Measurements from ENCODE around the gene MORC3. TPM values are rescaled to one million over a fixed set of nuclear protein-coding genes. Genes with fewer than 3 reads are reported as not detected.

Gene MORC3
- total and polyA plus RNA-seq, 2 donors (not counting 1 experiment from before 2014, with no cell fraction given) = 44.9 to 104 TPM

GRCh38 chr21:36384885-36385232 is 64.9 kb downstream of the MORC3 start:
- Histone ChIP-seq H3K9ac (ENCODE audit: low read length) (peak overlapping the region; percentile 69), H3K27me3 (replicated peaks in 1 of 4; ENCODE audit: control extremely low read depth in 1 of 4, control insufficient read depth in 3 of 4, insufficient read depth in 4 of 4, low read length in 3 of 4) (no peaks in the 10 kb centered on the region), H3K9me3 (ENCODE audit: control extremely low read depth in 1 of 3, control insufficient read depth in 2 of 3, insufficient read depth in 1 of 3, low read length in 2 of 3) (peaks cover 0 to 4% (median 0%) of the 10 kb centered on the region in 3 donors), H4K20me1 (ENCODE audit: control insufficient read depth, insufficient read depth, low read length, poor library complexity, severe bottlenecking) (no peaks in the 10 kb centered on the region), H3K36me3 (replicated peaks in 1 of 2; ENCODE audit: control extremely low read depth in 1 of 2, control insufficient read depth in 1 of 2, extremely low read depth in 1 of 2, insufficient read depth in 2 of 2, low read length in 1 of 2) (no peaks in the 10 kb centered on the region), H3K4me2 (replicated peaks; ENCODE audit: low read depth, low read length, poor library complexity, severe bottlenecking) (peak overlapping the region; percentile 91), H3K79me2 (ENCODE audit: control insufficient read depth, insufficient read depth, low read length) (no peaks in the 10 kb centered on the region), H3K4me1 (ENCODE audit: control insufficient read depth in 2 of 2, insufficient read depth in 2 of 2, low read length in 2 of 2) (peaks cover 4 to 9% of the 10 kb centered on the region in 2 donors), H3K27ac (ENCODE audit: low read length in 2 of 2) (no peak overlapping the region), H2AFZ (ENCODE audit: insufficient read depth, low read depth, low read length, poor library complexity, severe bottlenecking) (peak overlapping the region; percentile 90), H3K4me3 (ENCODE audit: control extremely low read depth in 1 of 5, extremely low read depth in 1 of 5, insufficient read depth in 1 of 5, low read depth in 2 of 5, low read length in 4 of 5) (peak overlapping the region in 3 of 5 experiments; percentile 55 to 67 (median 63))
- peaks cover 6% of the 10 kb centered on the region for H3K4me1 Mint-ChIP-seq
- ChIA-PET POLR2A (no interaction called here), CTCF (interaction anchor here (1.0 kb wide), 1 partner anchor 48 kb away, joined by 3 read pairs; no protein-coding TSS in a partner anchor)
- H3K27ac Mint-ChIP-seq = no peak overlapping the region
- H3K4me3 Mint-ChIP-seq = peak overlapping the region; percentile 49
- WGBS (ENCODE audit: insufficient coverage) = 20% methylated on average over 4 of the region's 8 CpGs
- no peaks in the 10 kb centered on the region for H3K27me3 Mint-ChIP-seq
- no peak for TF ChIP-seq CTCF (IDR thresholded peaks at IDR 0.05)
- no peak for TF ChIP-seq EZH2 (IDR thresholded peaks at IDR 0.05; ENCODE audit: borderline replicate concordance, insufficient read depth, low read depth, low read length, poor library complexity, severe bottlenecking)
- ATAC-seq (ENCODE audit: low read depth) (no peak), DNase-seq (no peak)
- H3K9me3 Mint-ChIP-seq (ENCODE audit: insufficient read depth) = no peaks in the 10 kb centered on the region
- intact Hi-C loops (cut with micrococcal nuclease) = loop anchor here (1.0 to 5.0 kb wide), 3 partner anchors 87 to 243 kb away; partner anchors contain the start of gene DOP1B

- Histone ChIP-seq H3K4me3 (ENCODE audit: control extremely low read depth in 1 of 5, extremely low read depth in 1 of 5, insufficient read depth in 1 of 5, low read depth in 2 of 5, low read length in 4 of 5) (peak within 1 kb of the TSS; percentile 53 to 67 (median 57)), H3K9ac (ENCODE audit: low read length) (peak within 1 kb of the TSS; percentile 69), H3K79me2 (ENCODE audit: control insufficient read depth, insufficient read depth, low read length) (no peaks in the 10 kb centered on the region), H3K9me3 (ENCODE audit: control extremely low read depth in 1 of 3, control insufficient read depth in 2 of 3, insufficient read depth in 1 of 3, low read length in 2 of 3) (peaks cover 0 to 4% (median 0%) of the 10 kb centered on the region in 3 donors), H3K36me3 (replicated peaks in 1 of 2; ENCODE audit: control extremely low read depth in 1 of 2, control insufficient read depth in 1 of 2, extremely low read depth in 1 of 2, insufficient read depth in 2 of 2, low read length in 1 of 2) (no peaks in the 10 kb centered on the region), H3K27ac (ENCODE audit: low read length in 2 of 2) (peak within 1 kb of the TSS in 1 of 2 donors; percentile 26), H4K20me1 (ENCODE audit: control insufficient read depth, insufficient read depth, low read length, poor library complexity, severe bottlenecking) (no peaks in the 10 kb centered on the region), H3K4me1 (ENCODE audit: control insufficient read depth in 2 of 2, insufficient read depth in 2 of 2, low read length in 2 of 2) (peaks cover 4 to 9% of the 10 kb centered on the region in 2 donors), H3K27me3 (replicated peaks in 1 of 4; ENCODE audit: control extremely low read depth in 1 of 4, control insufficient read depth in 3 of 4, insufficient read depth in 4 of 4, low read length in 3 of 4) (no peaks in the 10 kb centered on the region), H2AFZ (ENCODE audit: insufficient read depth, low read depth, low read length, poor library complexity, severe bottlenecking) (peak within 1 kb of the TSS; percentile 90), H3K4me2 (replicated peaks; ENCODE audit: low read depth, low read length, poor library complexity, severe bottlenecking) (peak within 1 kb of the TSS; percentile 91)
- CTCF ChIA-PET = interaction anchor here (0.6 kb wide), 1 partner anchor 247 kb away, joined by 3 read pairs; no protein-coding TSS in a partner anchor
- Mint-ChIP-seq H3K27ac (peak within 1 kb of the TSS; percentile 53), H3K4me1 (peaks cover 6% of the 10 kb centered on the region), H3K4me3 (peak within 1 kb of the TSS; percentile 92), H3K9me3 (ENCODE audit: insufficient read depth) (no peaks in the 10 kb centered on the region), H3K27me3 (no peaks in the 10 kb centered on the region)
- DNase-seq (peak; percentile 87), ATAC-seq (ENCODE audit: low read depth) (peak; percentile 98)
- intact Hi-C loops (cut with micrococcal nuclease) = loop anchor here (1.0 to 5.0 kb wide), 3 partner anchors 87 to 243 kb away; partner anchors contain the start of gene DOP1B
- no peak for TF ChIP-seq EZH2 (IDR thresholded peaks at IDR 0.05; ENCODE audit: borderline replicate concordance, insufficient read depth, low read depth, low read length, poor library complexity, severe bottlenecking)
- TF ChIP-seq CTCF (IDR thresholded peaks at IDR 0.05) = no peak
- POLR2A ChIA-PET = interaction anchor here (0.7 kb wide), 1 partner anchor 358 kb away, joined by 3 read pairs; no protein-coding TSS in a partner anchor
- WGBS (ENCODE audit: insufficient coverage) = 2% methylated on average over 77 of the region's 77 CpGs
Measured at GRCh38 chr21:36385233-36386030, 65.4 kb downstream of the MORC3 start, which contains the start of gene CHAF1B. TSS of gene CHAF1B (plus strand) at chr21:36385392. CDS start at chr21:36386137, 745 bp downstream.

Measured in B cell (primary cell).